Measurements from ENCODE around the gene PCDHB16. TPM values are rescaled to one million over a fixed set of nuclear protein-coding genes. Genes with fewer than 3 reads are reported as not detected.
A peak's percentile ranks its signal among the peaks of the same experiment; 100 is the strongest.
"Not testable (repeated sequence)": the region's sequence is repeated elsewhere in the genome, so short reads cannot be mapped to it uniquely, and the experiment has no call there.

Gene PCDHB16
- total RNA-seq, 1 experiment from 2014 or later, result 8.6 TPM

DNA sequence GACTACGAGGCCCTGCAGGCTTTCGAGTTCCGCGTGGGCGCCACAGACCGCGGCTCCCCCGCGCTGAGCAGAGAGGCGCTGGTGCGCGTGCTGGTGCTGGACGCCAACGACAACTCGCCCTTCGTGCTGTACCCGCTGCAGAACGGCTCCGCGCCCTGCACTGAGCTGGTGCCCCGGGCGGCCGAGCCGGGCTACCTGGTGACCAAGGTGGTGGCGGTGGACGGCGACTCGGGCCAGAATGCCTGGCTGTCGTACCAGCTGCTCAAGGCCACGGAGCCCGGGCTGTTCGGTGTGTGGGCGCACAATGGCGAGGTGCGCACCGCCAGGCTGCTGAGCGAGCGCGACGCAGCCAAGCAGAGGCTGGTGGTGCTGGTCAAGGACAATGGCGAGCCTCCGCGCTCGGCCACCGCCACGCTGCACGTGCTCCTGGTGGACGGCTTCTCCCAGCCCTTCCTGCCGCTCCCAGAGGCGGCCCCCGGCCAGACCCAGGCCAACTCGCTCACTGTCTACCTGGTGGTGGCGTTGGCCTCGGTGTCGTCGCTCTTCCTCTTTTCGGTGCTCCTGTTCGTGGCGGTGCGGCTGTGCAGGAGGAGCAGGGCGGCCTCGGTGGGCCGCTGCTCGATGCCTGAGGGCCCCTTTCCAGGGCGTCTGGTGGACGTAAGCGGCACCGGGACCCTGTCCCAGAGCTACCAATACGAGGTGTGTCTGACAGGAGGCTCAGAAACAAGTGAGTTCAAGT lies 2.1 kb downstream of the PCDHB16 start:
- DNase-seq (ENCODE audit: low read depth), result not testable (repeated sequence)

GRCh38 chr5:141186897-141187512 lies 4.8 kb downstream of the PCDHB16 start, which contains the start of gene PCDHB9:
PCDHB9 (plus strand) TSS chr5:141187161; CDS start chr5:141187319, 158 bp downstream.
- DNase-seq (ENCODE audit: low read depth), result peak; percentile 56

DNA sequence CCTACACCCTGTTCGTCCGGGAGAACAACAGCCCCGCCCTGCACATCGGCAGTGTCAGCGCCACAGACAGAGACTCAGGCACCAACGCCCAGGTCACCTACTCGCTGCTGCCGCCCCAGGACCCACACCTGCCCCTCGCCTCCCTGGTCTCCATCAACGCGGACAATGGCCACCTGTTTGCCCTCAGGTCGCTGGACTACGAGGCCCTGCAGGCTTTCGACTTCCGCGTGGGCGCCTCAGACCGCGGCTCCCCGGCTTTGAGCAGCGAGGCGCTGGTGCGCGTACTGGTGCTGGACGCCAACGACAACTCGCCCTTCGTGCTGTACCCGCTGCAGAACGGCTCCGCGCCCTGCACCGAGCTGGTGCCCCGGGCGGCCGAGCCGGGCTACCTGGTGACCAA lies 6.5 kb downstream of the PCDHB16 start:
- DNase-seq (ENCODE audit: low read depth), result not testable (repeated sequence)

- not testable (repeated sequence) for DNase-seq (ENCODE audit: low read depth)
Measured at GRCh38 chr5:141189131-141189530, 6.9 kb downstream of the PCDHB16 start.

DNA sequence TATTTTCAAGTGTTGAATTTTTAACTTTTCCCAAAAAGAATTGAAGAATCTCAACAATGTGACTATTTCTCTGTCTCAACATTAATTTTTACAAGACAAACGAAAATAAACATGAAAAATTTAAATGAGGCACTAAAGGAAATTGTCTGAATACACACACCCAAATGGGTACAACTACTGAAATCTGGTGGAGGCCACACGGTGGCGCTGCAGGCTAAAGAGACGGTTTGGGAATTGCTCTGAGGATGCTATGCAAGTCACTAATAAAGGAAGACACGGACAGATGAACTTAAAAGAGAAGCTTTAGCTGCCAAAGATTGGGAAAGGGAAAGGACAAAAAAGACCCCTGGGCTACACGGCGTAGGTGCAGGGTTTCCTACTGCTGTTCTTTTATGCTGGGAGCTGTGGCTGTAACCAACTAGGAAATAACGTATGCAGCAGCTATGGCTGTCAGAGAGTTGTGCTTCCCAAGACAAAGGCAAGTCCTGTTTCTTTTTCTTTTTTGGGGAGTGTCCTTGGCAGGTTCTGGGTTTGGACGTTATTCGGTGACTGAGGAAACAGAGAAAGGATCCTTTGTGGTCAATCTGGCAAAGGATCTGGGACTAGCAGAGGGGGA lies 10.0 kb downstream of the PCDHB16 start, which contains the start of gene PCDHB10:
Gene PCDHB10 (plus strand): TSS at position 244 of the 616 bp plus-strand sequence. CDS start 200 bp downstream, at position 444.
- DNase-seq (ENCODE audit: low read depth), result peak; percentile 47

GRCh38 chr5:141194332-141194731 lies 12.1 kb downstream of the PCDHB16 start:
- DNase-seq (ENCODE audit: low read depth), result not testable (repeated sequence)

DNA sequence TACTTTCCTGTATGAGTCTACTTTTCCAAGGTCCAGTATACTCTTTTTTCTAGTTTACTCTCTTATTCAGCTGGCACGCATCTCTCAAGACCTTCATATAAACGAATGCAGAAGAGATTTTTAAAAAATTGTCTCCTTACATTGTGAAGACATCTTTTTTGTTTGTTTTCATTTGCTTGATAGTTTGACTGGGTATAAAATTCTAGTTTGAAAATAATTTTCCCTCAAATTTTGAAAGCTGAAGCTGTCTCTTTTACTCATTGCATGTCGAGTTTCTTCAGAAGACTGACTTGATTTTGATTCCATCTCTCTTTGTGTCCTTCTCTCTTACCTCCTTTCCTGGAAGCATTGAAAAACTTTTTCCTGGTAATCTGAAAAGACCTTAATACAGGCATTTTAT lies 14.2 kb downstream of the PCDHB16 start:
- DNase-seq (ENCODE audit: low read depth), result no peak

GRCh38 chr5:141199359-141200235 lies 17.4 kb downstream of the PCDHB16 start, which contains the start of gene PCDHB11:
PCDHB11 (plus strand) TSS chr5:141199627; CDS start chr5:141199775, 148 bp downstream.
- DNase-seq (ENCODE audit: low read depth), result no peak

DNA sequence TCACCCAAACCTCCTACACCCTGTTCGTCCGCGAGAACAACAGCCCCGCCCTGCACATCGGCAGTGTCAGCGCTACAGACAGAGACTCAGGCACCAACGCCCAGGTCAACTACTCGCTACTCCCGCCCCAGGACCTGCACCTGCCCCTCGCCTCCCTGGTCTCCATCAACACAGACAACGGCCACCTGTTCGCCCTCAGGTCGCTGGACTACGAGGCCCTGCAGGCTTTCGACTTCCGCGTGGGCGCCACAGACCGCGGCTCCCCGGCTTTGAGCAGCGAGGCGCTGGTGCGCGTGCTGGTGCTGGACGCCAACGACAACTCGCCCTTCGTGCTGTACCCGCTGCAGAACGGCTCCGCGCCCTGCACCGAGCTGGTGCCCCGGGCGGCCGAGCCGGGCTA lies 18.9 kb downstream of the PCDHB16 start:
- DNase-seq (ENCODE audit: low read depth), result not testable (repeated sequence)

DNA sequence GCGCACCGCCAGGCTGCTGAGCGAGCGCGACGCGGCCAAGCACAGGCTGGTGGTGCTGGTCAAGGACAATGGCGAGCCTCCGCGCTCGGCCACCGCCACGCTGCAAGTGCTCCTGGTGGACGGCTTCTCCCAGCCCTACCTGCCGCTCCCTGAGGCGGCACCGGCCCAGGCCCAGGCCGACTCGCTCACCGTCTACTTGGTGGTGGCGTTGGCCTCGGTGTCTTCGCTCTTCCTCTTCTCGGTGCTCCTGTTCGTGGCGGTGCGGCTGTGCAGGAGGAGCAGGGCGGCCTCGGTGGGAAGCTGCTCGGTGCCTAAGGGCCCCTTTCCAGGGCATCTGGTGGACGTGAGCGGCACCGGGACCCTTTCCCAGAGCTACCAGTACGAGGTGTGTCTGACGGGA lies 19.5 kb downstream of the PCDHB16 start:
- not testable (repeated sequence) for DNase-seq (ENCODE audit: low read depth)

GRCh38 chr5:141208478-141208877 lies 26.3 kb downstream of the PCDHB16 start, which contains the start of gene PCDHB12:
PCDHB12 (plus strand) TSS chr5:141208719; CDS start chr5:141208908, 189 bp downstream.
- peak; percentile 47 for DNase-seq (ENCODE audit: low read depth)

DNA sequence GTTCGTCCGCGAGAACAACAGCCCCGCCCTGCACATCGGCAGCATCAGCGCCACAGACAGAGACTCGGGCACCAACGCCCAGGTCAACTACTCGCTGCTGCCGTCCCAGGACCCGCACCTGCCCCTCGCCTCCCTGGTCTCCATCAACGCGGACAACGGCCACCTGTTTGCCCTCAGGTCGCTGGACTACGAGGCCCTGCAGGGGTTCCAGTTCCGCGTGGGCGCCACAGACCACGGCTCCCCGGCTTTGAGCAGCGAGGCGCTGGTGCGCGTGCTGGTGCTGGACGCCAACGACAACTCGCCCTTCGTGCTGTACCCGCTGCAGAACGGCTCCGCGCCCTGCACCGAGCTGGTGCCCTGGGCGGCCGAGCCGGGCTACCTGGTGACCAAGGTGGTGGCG lies 28.1 kb downstream of the PCDHB16 start:
- DNase-seq (ENCODE audit: low read depth), result not testable (repeated sequence)

DNA sequence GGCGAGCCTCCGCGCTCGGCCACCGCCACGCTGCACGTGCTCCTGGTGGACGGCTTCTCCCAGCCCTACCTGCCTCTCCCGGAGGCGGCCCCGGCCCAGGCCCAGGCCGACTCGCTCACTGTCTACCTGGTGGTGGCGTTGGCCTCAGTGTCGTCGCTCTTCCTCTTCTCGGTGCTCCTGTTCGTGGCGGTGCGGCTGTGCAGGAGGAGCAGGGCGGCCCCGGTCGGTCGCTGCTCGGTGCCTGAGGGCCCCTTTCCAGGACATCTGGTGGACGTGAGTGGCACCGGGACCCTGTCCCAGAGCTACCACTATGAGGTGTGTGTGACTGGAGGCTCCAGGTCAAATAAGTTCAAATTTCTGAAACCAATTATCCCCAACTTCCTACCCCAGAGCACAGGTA lies 28.7 kb downstream of the PCDHB16 start:
- DNase-seq (ENCODE audit: low read depth), result not testable (repeated sequence)

DNA sequence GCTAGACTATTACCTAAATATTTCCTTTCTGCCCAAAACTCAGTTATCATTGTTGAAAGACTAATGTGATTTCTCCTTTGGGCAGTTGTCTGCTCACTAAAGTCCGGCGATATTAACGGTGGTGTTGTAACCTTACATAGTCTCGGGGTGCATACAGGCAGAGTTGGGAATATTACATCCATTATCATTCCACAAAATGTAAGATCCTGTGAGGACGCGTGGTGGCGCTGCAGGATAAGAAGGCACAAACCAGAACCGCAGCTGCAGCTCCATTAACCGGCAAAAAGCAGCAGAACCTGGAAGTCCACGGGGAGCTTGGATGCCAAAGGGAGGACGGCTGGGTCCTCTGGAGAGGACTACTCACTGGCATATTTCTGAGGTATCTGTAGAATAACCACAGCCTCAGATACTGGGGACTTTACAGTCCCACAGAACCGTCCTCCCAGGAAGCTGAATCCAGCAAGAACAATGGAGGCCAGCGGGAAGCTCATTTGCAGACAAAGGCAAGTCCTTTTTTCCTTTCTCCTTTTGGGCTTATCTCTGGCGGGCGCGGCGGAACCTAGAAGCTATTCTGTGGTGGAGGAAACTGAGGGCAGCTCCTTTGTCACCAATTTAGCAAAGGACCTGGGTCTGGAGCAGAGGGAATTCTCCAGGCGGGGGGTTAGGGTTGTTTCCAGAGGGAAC lies 31.6 kb downstream of the PCDHB16 start, which contains the start of gene PCDHB13:
Gene PCDHB13 (plus strand): TSS at position 264 of the 684 bp plus-strand sequence. CDS start 205 bp downstream, at position 469.
- DNase-seq (ENCODE audit: low read depth), result peak; percentile 27

- DNase-seq (ENCODE audit: low read depth), result not testable (repeated sequence)
Measured at GRCh38 chr5:141214583-141214982, 32.4 kb downstream of the PCDHB16 start.

- DNase-seq (ENCODE audit: low read depth), result not testable (repeated sequence)
Measured at GRCh38 chr5:141215504-141215903, 33.3 kb downstream of the PCDHB16 start.

GRCh38 chr5:141216035-141216434 lies 33.8 kb downstream of the PCDHB16 start:
- DNase-seq (ENCODE audit: low read depth), result not testable (repeated sequence)

- DNase-seq (ENCODE audit: low read depth), result peak; percentile 43
Measured at GRCh38 chr5:141223112-141223783, 41.1 kb downstream of the PCDHB16 start, which contains the start of gene PCDHB14. PCDHB14 (plus strand) TSS chr5:141223343; CDS start chr5:141223506, 163 bp downstream.

DNA sequence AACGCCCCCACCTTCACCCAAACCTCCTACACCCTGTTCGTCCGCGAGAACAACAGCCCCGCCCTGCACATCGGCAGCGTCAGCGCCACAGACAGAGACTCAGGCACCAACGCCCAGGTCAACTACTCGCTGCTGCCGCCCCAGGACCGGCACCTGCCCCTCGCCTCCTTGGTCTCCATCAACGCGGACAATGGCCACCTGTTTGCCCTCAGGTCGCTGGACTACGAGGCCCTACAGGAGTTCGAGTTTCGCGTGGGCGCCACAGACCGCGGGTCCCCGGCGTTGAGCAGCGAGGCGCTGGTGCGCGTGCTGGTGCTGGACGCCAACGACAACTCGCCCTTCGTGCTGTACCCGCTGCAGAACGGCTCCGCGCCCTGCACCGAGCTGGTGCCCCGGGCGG lies 42.7 kb downstream of the PCDHB16 start:
- not testable (repeated sequence) for DNase-seq (ENCODE audit: low read depth)

GRCh38 chr5:141225421-141225820 lies 43.2 kb downstream of the PCDHB16 start:
- DNase-seq (ENCODE audit: low read depth), result not testable (repeated sequence)
